ENCODE measurements around the gene KLK3.
"Not testable (repeated sequence)": the region's sequence is repeated elsewhere in the genome, so short reads cannot be mapped to it uniquely, and the experiment has no call there.

Gene KLK3

DNA sequence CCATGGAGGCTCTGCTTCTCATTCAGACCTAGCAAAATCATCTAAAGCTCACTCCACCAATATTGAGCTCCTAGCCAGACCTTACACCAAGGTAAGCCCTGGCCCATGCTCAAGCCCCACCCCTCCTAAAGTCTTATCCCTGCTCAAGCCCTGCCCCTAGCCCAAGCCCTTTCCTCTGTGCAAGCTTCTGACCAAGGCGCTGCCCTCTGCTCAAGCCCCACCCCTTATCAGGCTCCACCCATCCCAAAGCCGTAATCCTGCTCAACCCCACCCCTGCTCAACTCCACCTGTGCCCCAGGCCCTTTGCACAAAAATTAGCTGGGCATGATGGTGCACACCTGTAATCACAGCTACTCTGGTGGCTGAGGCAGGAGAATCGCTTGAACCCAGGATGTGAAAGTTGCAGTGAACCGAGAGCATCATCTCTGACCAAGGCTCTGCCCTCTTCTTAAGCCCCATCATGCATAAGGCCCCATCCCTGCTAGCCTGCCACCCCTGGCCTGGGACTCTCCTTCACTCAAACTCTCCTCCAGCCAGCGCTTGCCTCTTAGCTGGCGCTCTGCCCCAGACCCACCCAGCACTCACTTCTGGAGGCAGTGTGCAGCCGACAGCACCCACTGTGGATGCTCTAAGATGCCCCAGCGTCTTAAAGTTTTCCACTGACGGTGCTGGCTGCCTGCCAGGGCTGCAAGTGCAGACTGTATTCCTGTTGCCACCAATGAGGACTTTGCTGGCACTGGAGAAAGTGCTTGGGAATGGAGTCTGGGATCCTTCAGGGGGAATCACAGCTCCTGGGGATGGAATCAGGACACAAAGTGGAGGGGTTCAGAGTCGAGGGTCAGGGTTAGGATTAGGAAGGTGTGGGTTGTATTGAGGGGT lies 40.0 kb downstream of the KLK3 start:
- Histone ChIP-seq H3K4me1 (ENCODE audit: control insufficient read depth, insufficient read depth, low read length) (no peaks in the 10 kb centered on the region), H3K27me3 (ENCODE audit: control insufficient read depth, insufficient read depth, low read length) (peaks cover 7% of the 10 kb centered on the region), H3K9me3 (ENCODE audit: control insufficient read depth, insufficient read depth, low read length) (peaks cover 3% of the 10 kb centered on the region), H3K4me3 (ENCODE audit: low read depth, low read length) (no peak overlapping the region), H3K9ac (ENCODE audit: low read depth, low read length) (no peak overlapping the region), H3K36me3 (ENCODE audit: control insufficient read depth, insufficient read depth, low read length) (no peaks in the 10 kb centered on the region)

GRCh38 chr19:50896089-50896590 lies 41.4 kb downstream of the KLK3 start:
- not testable (repeated sequence) for H3K27me3 ChIP-seq (ENCODE audit: control insufficient read depth, insufficient read depth, low read length); H3K9ac ChIP-seq (ENCODE audit: low read depth, low read length); H3K4me1 ChIP-seq (ENCODE audit: control insufficient read depth, insufficient read depth, low read length); H3K36me3 ChIP-seq (ENCODE audit: control insufficient read depth, insufficient read depth, low read length); H3K9me3 ChIP-seq (ENCODE audit: control insufficient read depth, insufficient read depth, low read length); H3K4me3 ChIP-seq (ENCODE audit: low read depth, low read length)

DNA sequence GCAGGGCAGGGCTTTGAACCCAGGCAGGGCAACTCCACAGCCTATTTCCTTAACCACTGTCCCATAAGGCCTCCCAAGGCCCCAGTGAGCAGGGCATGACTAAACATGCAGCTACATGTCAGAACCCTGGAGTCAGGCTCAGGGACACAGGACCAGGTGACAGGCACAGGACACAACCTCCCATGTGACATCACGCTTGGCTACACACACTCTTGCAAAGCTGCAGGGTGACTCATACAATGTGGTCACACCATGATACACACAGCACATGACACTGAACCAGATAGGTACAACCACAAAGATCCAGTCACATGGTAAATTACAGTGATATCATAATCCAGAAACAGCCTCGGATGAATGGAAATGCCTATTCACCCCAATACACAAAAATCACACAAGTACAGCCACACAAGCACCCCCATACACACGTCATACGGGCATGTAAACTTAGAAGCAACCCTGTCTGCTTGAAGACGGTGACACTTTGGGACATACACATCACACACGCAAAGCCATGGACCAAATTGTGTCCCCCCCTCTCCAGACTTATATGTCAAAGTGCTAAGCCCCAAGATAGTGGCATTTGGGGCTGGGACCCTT lies 42.0 kb downstream of the KLK3 start:
- Histone ChIP-seq H3K27me3 (ENCODE audit: control insufficient read depth, insufficient read depth, low read length) (peaks cover 7% of the 10 kb centered on the region), H3K9me3 (ENCODE audit: control insufficient read depth, insufficient read depth, low read length) (peaks cover 3% of the 10 kb centered on the region), H3K4me1 (ENCODE audit: control insufficient read depth, insufficient read depth, low read length) (no peaks in the 10 kb centered on the region), H3K36me3 (ENCODE audit: control insufficient read depth, insufficient read depth, low read length) (no peaks in the 10 kb centered on the region), H3K4me3 (ENCODE audit: low read depth, low read length) (no peak overlapping the region), H3K9ac (ENCODE audit: low read depth, low read length) (no peak overlapping the region)

- Histone ChIP-seq H3K4me3 (ENCODE audit: low read depth, low read length) (no peak overlapping the region), H3K36me3 (ENCODE audit: control insufficient read depth, insufficient read depth, low read length) (no peaks in the 10 kb centered on the region), H3K9me3 (ENCODE audit: control insufficient read depth, insufficient read depth, low read length) (peaks cover 3% of the 10 kb centered on the region), H3K4me1 (ENCODE audit: control insufficient read depth, insufficient read depth, low read length) (no peaks in the 10 kb centered on the region), H3K27me3 (ENCODE audit: control insufficient read depth, insufficient read depth, low read length) (peaks cover 7% of the 10 kb centered on the region), H3K9ac (ENCODE audit: low read depth, low read length) (no peak overlapping the region)
These were observed 42.5 kb downstream of the KLK3 start for GRCh38 chr19:50897191-50897607.

DNA sequence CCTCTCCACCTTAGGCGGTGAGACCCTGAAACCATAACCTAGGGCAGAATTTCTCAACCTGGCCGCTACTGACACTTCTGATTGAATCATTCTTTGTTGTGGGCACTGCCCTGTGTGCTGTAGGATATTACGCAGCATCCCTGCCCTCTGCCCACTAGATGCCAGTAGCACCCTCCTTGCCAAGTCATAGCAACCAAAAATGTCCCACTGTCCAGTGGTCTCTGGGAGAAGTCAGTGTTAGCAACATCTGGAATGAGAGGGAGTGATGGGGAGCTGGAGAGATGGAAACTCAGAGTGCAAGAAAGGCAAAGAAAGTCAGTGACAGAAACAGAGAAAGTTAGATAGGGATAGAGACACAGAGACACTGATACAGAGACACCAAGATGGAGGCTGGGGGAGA lies 42.9 kb downstream of the KLK3 start:
- no peaks in the 10 kb centered on the region for H3K36me3 ChIP-seq (ENCODE audit: control insufficient read depth, insufficient read depth, low read length)
- H3K4me1 ChIP-seq (ENCODE audit: control insufficient read depth, insufficient read depth, low read length) = no peaks in the 10 kb centered on the region
- peak overlapping the region; percentile 24 for H3K9ac ChIP-seq (ENCODE audit: low read depth, low read length)
- no peak overlapping the region for H3K4me3 ChIP-seq (ENCODE audit: low read depth, low read length)
- peaks cover 3% of the 10 kb centered on the region for H3K9me3 ChIP-seq (ENCODE audit: control insufficient read depth, insufficient read depth, low read length)
- H3K27me3 ChIP-seq (ENCODE audit: control insufficient read depth, insufficient read depth, low read length) = peaks cover 7% of the 10 kb centered on the region

- no peaks in the 10 kb centered on the region for H3K4me1 ChIP-seq (ENCODE audit: control insufficient read depth, insufficient read depth, low read length)
These were observed 43.3 kb downstream of the KLK3 start for GRCh38 chr19:50898018-50898417.

DNA sequence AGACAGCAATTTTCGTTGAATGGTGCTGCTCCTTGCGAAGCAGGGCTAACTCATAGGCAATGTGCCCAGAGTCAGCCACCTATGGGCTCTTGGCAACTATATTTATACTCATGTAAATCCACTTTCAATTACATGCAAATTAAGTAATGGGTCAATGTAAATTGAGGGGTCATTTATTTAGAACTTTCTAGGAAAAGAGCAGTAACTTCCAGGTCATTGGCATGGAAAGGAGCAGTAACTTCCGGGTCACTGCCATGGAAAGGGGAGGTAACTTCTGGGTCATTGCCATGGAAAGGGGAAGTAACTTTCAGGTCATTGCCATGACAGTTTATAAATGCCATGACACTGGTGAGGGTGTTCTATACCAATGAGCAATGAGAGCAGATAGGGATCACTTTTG lies 44.9 kb downstream of the KLK3 start:
- Histone ChIP-seq H3K36me3 (ENCODE audit: control insufficient read depth, insufficient read depth, low read length) (no peaks in the 10 kb centered on the region), H3K27me3 (ENCODE audit: control insufficient read depth, insufficient read depth, low read length) (peaks cover 7% of the 10 kb centered on the region), H3K9me3 (ENCODE audit: control insufficient read depth, insufficient read depth, low read length) (no peaks in the 10 kb centered on the region), H3K4me1 (ENCODE audit: control insufficient read depth, insufficient read depth, low read length) (no peaks in the 10 kb centered on the region), H3K9ac (ENCODE audit: low read depth, low read length) (no peak overlapping the region), H3K4me3 (ENCODE audit: low read depth, low read length) (no peak overlapping the region)

More at GRCh38 chr19:50898018-50898417, 43.3 kb downstream of the KLK3 start:
- no peaks in the 10 kb centered on the region for H3K36me3 ChIP-seq (ENCODE audit: control insufficient read depth, insufficient read depth, low read length)
- no peak overlapping the region for H3K4me3 ChIP-seq (ENCODE audit: low read depth, low read length)
- peak overlapping the region; percentile 24 for H3K9ac ChIP-seq (ENCODE audit: low read depth, low read length)
- H3K27me3 ChIP-seq (ENCODE audit: control insufficient read depth, insufficient read depth, low read length) = peaks cover 7% of the 10 kb centered on the region
- H3K9me3 ChIP-seq (ENCODE audit: control insufficient read depth, insufficient read depth, low read length) = peaks cover 3% of the 10 kb centered on the region

DNA sequence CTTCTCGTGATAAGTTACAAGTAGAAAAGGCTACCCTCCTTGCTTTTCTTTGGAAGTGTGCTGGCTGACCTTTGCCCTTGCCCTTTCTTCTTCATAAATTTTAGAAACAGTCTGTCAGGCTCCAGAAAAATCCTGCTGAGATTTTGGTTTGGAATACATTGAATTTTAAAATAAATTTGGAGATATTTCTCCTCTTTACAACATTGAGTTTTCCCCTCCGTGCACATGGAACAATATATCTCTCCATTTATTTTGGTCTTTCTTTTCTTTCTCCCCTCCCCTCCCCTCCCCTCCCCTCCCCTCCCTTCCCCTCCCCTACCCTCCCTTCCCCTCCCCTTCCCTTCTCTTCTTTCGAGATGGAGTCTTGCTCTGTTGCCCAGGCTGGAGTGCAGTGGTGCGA lies 47.9 kb downstream of the KLK3 start:
- no peaks in the 10 kb centered on the region for H3K4me1 ChIP-seq (ENCODE audit: control insufficient read depth, insufficient read depth, low read length)
- no peaks in the 10 kb centered on the region for H3K9me3 ChIP-seq (ENCODE audit: control insufficient read depth, insufficient read depth, low read length)
- no peak overlapping the region for H3K9ac ChIP-seq (ENCODE audit: low read depth, low read length)
- no peaks in the 10 kb centered on the region for H3K36me3 ChIP-seq (ENCODE audit: control insufficient read depth, insufficient read depth, low read length)
- H3K4me3 ChIP-seq (ENCODE audit: low read depth, low read length) = no peak overlapping the region
- H3K27me3 ChIP-seq (ENCODE audit: control insufficient read depth, insufficient read depth, low read length) = peaks cover 11% of the 10 kb centered on the region

DNA sequence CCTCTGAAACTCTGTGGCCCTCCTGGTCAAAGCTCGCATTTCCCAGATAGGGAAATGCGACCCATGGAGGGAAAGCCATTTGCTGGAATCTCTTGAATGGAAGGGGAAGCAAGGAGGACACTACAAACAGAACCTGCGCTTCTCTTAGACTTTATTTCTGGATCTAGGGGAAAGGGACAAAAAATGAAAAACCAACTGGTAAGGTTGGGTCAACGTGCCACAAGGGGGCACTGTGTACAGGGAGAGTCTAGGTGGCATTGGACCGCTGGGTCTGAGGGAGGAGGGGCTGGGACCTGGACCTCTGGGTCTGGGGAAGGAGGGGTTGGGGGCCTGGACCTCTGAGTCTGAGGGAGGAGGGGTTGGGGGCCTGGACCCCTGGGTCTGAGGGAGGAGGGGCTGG lies 51.5 kb downstream of the KLK3 start:
- Histone ChIP-seq H3K36me3 (ENCODE audit: control insufficient read depth, insufficient read depth, low read length) (no peaks in the 10 kb centered on the region), H3K4me1 (ENCODE audit: control insufficient read depth, insufficient read depth, low read length) (no peaks in the 10 kb centered on the region), H3K9me3 (ENCODE audit: control insufficient read depth, insufficient read depth, low read length) (no peaks in the 10 kb centered on the region), H3K9ac (ENCODE audit: low read depth, low read length) (no peak overlapping the region), H3K4me3 (ENCODE audit: low read depth, low read length) (no peak overlapping the region), H3K27me3 (ENCODE audit: control insufficient read depth, insufficient read depth, low read length) (peaks cover 29% of the 10 kb centered on the region)

GRCh38 chr19:50908336-50908735 lies 53.6 kb downstream of the KLK3 start:
- Histone ChIP-seq H3K36me3 (ENCODE audit: control insufficient read depth, insufficient read depth, low read length) (no peaks in the 10 kb centered on the region), H3K9ac (ENCODE audit: low read depth, low read length) (no peak overlapping the region), H3K4me3 (ENCODE audit: low read depth, low read length) (peak overlapping the region; percentile 63), H3K4me1 (ENCODE audit: control insufficient read depth, insufficient read depth, low read length) (no peaks in the 10 kb centered on the region), H3K27me3 (ENCODE audit: control insufficient read depth, insufficient read depth, low read length) (peaks cover 50% of the 10 kb centered on the region), H3K9me3 (ENCODE audit: control insufficient read depth, insufficient read depth, low read length) (no peaks in the 10 kb centered on the region)

- Histone ChIP-seq H3K36me3 (ENCODE audit: control insufficient read depth, insufficient read depth, low read length) (no peaks in the 10 kb centered on the region), H3K9ac (ENCODE audit: low read depth, low read length) (no peak overlapping the region), H3K9me3 (ENCODE audit: control insufficient read depth, insufficient read depth, low read length) (no peaks in the 10 kb centered on the region), H3K4me1 (ENCODE audit: control insufficient read depth, insufficient read depth, low read length) (no peaks in the 10 kb centered on the region), H3K4me3 (ENCODE audit: low read depth, low read length) (peak overlapping the region; percentile 63), H3K27me3 (ENCODE audit: control insufficient read depth, insufficient read depth, low read length) (peaks cover 60% of the 10 kb centered on the region)
These were observed 54.7 kb downstream of the KLK3 start for GRCh38 chr19:50909240-50910070.
